Liver (tissue), 3 donors: ENCODE measurements around the gene MSH3.

Experiments
- CTCF ChIP-seq: fragments of 150-350 bp; IDR thresholded peaks from 2 replicates; pipeline ENCODE4 v1.5.1; 2017; ENCODE audit warnings: improper control_type of control experiment, low read depth, low read length; ENCODE audit not compliant: missing input control
- HNF4A ChIP-seq, 2 donors: conservative IDR thresholded peaks; 2 replicates each; pipeline ENCODE4 v1.6.1; 2016; ENCODE audit warnings: antibody characterized with exemption in 2 of 2, mild to moderate bottlenecking in 2 of 2
- HNF4G ChIP-seq: IDR thresholded peaks from 2 replicates; pipeline ENCODE4 v1.6.1; 2016; ENCODE audit warnings: antibody characterized with exemption
- JUND ChIP-seq, 2 donors: IDR thresholded peaks; 2 replicates each; pipeline ENCODE4 v1.6.1; 2016; ENCODE audit warnings: antibody characterized with exemption in 2 of 2
- REST ChIP-seq: IDR thresholded peaks from 2 replicates; pipeline ENCODE4 v1.6.1; 2016; ENCODE audit warnings: antibody characterized with exemption, mild to moderate bottlenecking
- RXRA ChIP-seq, 2 donors: IDR thresholded peaks; 2 replicates each; pipeline ENCODE4 v1.6.1; 2017 to 2018; ENCODE audit warnings: antibody characterized with exemption in 2 of 2, mild to moderate bottlenecking in 1 of 2
- SP1 ChIP-seq: IDR thresholded peaks from 2 replicates; pipeline ENCODE4 v1.6.1; 2018; ENCODE audit warnings: antibody characterized with exemption, mild to moderate bottlenecking
- TAF1 ChIP-seq: conservative IDR thresholded peaks from 2 replicates; pipeline ENCODE4 v1.6.1; 2016; ENCODE audit warnings: antibody characterized with exemption, mild to moderate bottlenecking
- YY1 ChIP-seq: IDR thresholded peaks from 2 replicates; pipeline ENCODE4 v1.6.1; 2016; ENCODE audit warnings: antibody characterized with exemption, mild to moderate bottlenecking
- TF ChIP-seq, protein P1 (sequence below): IDR thresholded peaks from 2 replicates; pipeline ENCODE4 v1.6.1; 2016; ENCODE audit warnings: antibody characterized with exemption
- donor health status: healthy.
- donor health status: healthy.

GRCh38 chr5:80668016-80668969 lies 13.8 kb downstream of the MSH3 start:
- no peak for TF ChIP-seq CTCF
- peak; percentile 19 for TF ChIP-seq REST
- TF ChIP-seq SP1: peak; percentile 92
- TF ChIP-seq HNF4A (conservative IDR thresholded peaks at IDR 0.05): peak; percentile 95 to 96
- TF ChIP-seq, protein P1, sequence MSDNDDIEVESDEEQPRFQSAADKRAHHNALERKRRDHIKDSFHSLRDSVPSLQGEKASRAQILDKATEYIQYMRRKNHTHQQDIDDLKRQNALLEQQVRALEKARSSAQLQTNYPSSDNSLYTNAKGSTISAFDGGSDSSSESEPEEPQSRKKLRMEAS: no peak
- TF ChIP-seq RXRA (IDR thresholded peaks at IDR 0.05): peak; percentile 88 to 94
- TF ChIP-seq JUND (IDR thresholded peaks at IDR 0.05): peak; percentile 18 to 46
- TF ChIP-seq YY1: peak; percentile 48
- peak; percentile 57 for TF ChIP-seq TAF1
- TF ChIP-seq HNF4G: peak; percentile 88
